Measurements from ENCODE around the gene EMC9. TPM values are rescaled to one million over a fixed set of nuclear protein-coding genes. Genes with fewer than 3 reads are reported as not detected.

Gene EMC9
- polyA plus RNA-seq, 10 donors = 19.1 to 30.8 (median 26.9) TPM

DNA sequence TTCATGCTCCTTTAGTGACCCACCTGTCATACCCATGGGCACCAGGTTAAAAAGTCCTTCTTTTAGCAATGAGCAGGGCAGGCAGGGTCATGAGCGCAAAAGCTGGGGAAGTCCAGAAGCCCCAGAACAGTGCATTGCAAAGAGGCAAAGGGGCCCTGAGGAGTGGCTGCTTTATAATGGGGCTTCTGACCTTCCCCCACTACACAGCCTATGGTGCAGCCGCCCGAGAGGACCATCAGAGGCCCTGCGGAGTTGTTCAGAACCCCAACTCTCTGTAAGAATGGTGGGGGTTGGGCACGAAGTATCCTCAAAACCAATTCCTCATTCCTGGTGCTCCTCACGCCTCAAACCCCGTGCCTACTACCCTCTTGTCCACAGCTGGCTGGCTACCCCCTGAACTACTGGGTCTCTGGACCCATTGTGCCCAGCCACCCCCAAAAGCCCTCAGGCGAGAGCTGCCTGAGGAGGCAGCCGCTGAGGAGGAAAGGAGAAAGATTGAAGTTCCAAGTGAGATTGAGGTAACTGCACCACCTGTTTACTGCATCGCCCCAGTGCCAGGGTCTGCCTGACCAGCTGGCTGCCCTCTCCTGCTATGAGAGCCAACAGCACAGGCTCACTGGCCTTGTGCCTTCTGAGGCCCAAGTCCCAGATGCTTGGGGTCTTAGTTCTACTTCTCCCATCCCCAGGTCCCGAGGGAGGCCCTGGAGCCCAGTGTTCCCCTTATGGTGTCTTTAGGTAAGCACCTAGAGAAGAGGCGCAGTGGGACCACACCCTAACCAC is 37.2 kb upstream of the EMC9 start:
- DNase-seq = no peak

DNA sequence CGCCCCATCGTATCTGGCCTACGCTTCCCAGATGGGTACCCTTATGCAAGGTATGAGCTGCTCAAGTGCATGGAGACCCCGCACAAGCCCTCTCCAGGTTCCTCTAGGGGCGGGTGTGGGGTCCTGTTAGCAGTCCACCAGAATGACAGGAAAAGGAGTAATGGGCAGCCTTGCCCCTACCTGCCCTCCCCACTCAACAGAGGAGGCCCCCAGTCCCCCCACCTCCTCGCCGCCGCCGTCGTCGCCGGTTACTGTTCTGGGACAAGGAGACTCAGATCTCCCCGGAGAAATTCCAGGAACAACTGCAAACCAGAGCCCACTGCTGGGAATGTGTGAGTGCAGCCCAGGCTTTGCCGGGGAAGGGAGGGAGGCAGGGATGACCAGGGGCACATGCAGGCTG is 36.5 kb upstream of the EMC9 start:
- no peak for DNase-seq

- DNase-seq = no peak
Measured at GRCh38 chr14:24177041-24177825, 35.8 kb upstream of the EMC9 start.

DNA sequence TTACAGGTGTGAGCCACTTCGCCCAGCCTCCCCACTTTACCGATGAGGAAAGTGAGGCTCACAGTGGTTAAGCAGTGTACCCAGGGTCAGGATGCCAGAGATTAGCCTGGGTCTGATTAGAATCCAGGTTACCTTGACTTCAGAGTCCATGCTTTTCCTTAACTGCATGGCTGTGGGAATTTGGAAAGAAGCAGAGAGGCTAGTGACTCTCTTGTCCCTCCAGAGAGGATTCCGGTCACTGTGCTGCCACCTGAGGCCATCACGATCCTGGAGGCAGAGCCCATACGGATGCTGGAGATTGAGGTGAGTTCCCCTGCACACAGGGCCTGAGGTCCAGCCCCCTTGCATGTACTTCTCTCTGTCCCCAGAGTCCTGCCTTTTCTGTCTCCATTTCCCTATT is 35.2 kb upstream of the EMC9 start:
- no peak for DNase-seq

DNA sequence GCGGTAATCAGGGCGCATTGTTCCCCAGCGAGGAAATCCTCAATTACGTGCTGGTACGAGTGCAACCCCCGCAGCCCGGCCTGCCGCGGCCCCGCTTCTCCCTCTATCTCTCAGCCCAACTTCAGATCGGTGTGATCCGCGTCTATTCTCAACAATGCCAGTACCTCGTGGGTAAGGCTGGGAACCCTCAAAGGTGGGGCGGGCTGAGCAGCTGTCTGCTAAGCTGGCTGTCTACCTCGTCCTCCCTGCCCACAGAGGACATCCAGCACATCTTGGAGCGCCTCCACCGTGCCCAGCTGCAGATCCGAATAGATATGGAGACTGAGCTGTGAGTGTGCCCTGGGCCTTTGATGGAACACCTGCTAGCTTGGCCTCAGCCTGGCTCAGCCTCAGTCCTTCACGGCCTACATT is 31.5 kb upstream of the EMC9 start:
- no peak for DNase-seq

- no peak for DNase-seq
Measured at GRCh38 chr14:24172261-24172860, 31.0 kb upstream of the EMC9 start.

DNA sequence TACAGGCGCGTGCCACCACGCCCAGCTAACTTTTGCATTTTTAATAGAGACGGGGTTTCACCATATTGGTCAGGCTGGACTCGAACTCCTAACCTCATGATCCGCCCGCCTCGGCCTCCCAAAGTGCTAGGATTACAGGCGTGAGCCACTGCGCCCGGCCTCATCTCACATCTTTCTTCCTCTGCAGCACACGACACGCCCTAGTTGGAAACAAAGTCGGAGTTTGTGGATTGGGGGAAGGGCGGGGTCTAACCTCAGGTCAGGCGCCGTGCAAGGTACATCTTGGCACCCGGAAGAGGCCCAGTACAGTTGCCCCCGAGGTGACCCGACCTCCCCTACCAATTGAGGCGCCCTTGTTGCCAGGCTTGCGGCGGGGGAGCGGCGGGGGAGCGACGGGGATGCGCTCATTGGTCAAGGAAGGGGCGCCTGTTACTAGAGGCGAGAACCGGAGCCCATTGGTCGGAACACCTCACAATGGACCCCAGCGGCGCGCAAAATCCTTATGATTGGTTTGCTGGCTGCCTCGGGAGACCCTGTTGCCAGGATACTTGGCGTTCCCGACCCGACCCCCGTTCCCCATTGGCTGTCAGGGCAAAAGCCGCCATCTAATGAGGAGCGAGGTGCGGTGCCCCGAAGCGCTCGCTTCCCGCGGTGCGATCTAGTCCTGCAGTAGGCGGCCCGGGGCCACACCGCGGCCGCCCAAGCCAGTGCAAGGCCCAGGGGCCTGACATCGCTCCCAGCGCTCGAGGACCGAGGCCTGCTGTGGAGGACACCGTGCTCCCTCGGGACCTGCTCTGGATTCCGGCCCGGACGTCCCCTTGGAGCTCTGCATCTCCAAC is 30.2 kb upstream of the EMC9 start, which contains the start of gene REC8:
Gene REC8 (plus strand): TSS at position 659 of the 839 bp plus-strand sequence. CDS start 473 bp downstream, outside the sequence.
- DNase-seq = peak; percentile 66 to 90 (median 80)

DNA sequence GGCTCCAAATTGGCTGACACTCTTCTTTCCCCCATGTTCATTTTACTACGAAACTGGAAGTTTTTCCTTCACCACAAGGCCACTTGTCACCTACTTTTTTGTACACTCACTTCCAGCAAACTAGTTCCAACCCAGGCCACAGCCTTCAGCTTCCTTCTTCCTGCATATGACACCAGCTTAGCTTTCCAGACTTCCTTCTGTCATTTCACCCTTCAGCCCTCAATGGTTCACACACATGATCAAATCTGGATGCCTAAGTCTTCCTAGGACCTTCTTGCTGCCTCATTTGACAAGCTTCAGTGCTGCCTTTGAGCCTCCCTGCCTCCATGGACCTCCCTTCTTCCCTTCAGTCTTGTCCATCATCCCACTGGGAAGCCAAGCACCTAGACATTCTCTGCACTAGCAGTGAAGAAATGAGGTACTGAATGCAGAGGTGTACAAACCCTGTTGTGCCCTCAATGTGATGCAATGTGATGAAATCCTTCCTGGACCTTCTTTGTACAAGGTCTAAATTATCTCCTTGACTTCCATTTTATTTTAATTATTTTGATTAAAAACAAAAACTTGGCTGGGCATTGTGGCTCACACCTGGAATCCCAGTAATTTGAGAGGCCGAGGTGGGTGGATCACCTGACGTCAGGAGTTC is 26.2 kb upstream of the EMC9 start:
- no peak for DNase-seq

DNA sequence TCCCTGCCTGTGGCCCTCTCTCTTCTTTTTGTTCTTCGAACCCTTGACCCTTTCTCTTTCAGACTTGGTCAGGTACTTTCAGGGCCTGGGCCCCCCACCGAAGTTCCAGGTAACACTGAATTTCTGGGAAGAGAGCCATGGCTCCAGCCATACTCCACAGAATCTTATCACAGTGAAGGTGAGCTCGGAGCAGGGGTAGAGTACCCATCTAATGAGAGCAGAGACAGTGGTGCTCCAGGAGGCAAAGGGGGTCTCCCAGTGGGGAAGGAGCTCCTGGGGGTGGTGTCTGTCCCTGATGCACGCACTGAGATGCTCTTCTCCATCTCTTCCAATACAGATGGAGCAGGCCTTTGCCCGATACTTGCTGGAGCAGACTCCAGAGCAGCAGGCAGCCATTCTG is 24.4 kb upstream of the EMC9 start:
- DNase-seq = no peak

GRCh38 chr14:24164518-24164991 is 23.2 kb upstream of the EMC9 start:
- DNase-seq = no peak

DNA sequence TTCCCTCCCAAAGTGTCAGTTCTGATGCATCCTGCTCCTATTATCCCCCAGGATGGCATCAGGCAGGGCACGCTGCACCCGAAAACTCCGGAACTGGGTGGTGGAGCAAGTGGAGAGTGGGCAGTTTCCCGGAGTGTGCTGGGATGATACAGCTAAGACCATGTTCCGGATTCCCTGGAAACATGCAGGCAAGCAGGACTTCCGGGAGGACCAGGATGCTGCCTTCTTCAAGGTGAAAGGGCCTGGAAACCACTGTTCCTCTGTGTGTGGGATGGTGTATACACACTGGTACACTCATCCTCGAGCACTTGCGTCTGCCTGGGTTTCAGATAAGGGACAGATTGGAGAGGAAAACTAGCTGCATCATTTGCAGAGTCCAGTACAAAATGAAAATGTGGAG is 20.7 kb upstream of the EMC9 start:
- no peak for DNase-seq

DNA sequence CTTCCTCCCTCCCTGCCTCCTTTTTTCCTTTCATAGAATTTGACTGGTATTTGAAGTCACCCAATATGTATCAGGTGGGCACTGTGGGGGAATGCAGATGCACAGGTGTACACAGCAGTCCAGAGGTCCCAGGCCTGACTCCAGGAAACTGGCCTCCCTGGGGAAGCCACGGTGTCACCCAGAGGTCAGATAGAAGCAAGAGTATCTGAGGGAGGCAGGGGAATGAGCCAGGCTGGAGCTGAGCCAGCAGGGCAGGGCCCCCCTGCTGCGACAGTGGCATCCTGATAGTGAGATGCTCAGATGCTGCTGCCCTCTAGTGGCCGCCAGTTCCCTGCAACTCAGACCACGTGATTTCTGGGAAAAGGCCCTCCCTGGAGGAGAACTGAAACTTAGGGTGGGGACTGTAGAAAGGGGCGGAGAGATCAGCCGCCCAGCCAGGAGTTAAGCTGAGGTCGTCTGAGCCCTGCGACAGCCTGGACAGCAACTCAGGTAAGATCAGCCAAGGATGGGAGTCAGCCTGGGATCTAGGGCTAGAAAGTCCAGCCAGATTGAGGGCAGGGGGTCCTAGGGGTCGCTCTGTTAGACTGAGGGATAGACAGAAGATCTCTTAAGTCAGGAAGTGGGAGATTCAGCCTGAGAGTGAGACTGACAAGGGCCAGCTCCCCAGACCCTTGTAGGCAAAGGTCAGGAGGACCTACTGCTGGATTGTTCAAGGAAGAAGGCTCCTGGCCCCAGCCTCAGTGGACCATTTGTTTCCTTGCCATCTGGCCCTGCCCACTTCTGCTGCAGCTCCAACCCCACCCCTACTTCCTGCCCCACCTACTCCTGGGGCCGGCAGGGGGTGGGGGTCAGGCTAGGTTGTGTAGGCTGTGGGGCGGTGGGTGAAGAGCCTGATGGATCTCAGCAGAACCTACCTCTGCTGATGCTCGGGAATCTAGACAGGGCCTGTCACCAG is 19.7 kb upstream of the EMC9 start, which contains the start of gene IRF9:
Gene IRF9 (plus strand): TSS at position 416 of the 955 bp plus-strand sequence. CDS start 880 bp downstream, outside the sequence.
- peak; percentile 96 to 97 (median 97) for DNase-seq

DNA sequence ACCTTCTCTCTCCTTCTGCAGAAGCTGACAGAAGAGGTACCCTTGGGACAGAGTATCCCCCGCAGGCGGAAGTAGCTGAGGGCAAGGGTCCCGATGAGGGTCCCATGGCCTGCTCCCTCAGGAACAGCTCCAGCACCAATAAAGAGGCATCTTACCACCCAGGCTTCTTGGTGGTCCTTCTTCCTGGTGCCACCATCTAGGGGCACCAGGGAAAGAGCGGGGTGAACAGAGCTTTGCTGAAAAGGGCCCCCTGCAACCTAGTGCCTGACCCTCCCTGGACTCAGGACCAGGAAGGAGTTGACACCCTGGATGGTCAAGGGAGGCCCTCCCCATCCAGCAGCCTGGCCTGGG is 19.1 kb upstream of the EMC9 start:
- no peak for DNase-seq

DNA sequence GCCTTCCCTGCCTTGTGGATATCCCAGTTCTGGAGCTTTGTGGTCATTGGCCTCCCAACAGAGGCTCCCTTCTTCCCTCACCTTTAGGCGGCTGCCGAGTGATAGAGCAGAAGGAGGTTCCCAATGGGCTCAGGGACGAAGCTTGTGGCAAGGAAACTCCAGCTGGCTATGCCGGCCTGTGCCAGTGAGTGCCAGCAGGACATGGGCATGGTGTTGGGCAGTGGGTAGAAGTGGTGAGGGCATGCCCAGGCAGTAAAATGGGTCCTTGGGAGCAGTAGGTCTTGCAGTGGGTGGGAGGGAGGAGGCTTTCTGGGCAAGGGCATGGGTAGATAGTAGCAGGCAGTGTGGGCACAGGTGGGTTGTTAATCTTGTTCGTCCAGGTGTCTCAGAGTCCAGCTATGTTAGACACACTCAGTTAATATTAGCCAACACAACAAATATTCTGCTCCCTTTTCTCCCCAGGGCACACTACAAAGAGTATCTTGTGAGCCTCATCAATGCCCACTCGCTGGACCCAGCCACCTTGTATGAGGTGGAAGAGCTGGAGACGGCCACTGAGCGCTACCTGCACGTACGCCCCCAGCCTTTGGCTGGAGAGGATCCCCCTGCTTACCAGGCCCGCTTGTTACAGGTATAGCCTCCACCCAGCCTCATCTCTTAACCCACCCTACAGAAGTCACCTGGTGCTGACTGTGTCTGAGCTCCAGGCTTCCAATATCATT is 18.5 kb upstream of the EMC9 start:
- no peak for DNase-seq

GRCh38 chr14:24157331-24157730 is 15.9 kb upstream of the EMC9 start:
- no peak for DNase-seq

- DNase-seq = no peak
Measured at GRCh38 chr14:24156840-24157239, 15.4 kb upstream of the EMC9 start.

DNA sequence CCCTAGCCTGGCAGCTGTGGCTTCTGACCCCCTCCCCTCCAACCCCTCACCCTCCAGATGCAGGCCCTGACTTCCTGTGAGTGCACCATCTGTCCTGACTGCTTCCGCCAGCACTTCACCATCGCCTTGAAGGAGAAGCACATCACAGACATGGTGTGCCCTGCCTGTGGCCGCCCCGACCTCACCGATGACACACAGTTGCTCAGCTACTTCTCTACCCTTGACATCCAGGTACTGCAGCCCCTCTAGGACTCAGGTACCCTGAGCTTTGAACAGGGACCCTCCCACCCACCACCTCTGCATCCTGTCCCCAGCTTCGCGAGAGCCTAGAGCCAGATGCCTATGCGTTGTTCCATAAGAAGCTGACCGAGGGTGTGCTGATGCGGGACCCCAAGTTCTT is 13.7 kb upstream of the EMC9 start:
- DNase-seq = no peak

- no peak for DNase-seq
Measured at GRCh38 chr14:24151404-24152080, 10.2 kb upstream of the EMC9 start.

DNA sequence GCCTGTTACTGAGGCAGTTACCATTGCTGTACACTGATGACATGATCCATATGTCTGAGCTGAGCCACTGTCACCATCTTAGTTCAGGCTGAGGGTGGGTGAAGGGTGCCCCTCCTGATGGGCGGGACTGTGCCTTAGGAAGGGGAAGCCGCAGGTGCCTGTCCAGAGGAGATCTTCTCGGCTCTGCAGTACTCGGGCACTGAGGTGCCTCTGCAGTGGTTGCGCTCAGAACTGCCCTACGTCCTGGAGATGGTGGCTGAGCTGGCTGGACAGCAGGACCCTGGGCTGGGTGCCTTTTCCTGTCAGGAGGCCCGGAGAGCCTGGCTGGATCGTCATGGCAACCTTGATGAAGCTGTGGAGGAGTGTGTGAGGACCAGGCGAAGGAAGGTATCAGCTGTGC is 9.6 kb upstream of the EMC9 start:
- DNase-seq = no peak
